GM19463 (cell line): ENCODE measurements around the gene ATM.

Experiments used
- ATAC-seq: cut with Tn5 transposase; IDR thresholded peaks from one replicate; pipeline ENCODE4 v1.9.1; 2021; ENCODE audit warnings: mild to moderate bottlenecking, moderate library complexity; ENCODE audit not compliant: unreplicated experiment

ATM gene, protein sequence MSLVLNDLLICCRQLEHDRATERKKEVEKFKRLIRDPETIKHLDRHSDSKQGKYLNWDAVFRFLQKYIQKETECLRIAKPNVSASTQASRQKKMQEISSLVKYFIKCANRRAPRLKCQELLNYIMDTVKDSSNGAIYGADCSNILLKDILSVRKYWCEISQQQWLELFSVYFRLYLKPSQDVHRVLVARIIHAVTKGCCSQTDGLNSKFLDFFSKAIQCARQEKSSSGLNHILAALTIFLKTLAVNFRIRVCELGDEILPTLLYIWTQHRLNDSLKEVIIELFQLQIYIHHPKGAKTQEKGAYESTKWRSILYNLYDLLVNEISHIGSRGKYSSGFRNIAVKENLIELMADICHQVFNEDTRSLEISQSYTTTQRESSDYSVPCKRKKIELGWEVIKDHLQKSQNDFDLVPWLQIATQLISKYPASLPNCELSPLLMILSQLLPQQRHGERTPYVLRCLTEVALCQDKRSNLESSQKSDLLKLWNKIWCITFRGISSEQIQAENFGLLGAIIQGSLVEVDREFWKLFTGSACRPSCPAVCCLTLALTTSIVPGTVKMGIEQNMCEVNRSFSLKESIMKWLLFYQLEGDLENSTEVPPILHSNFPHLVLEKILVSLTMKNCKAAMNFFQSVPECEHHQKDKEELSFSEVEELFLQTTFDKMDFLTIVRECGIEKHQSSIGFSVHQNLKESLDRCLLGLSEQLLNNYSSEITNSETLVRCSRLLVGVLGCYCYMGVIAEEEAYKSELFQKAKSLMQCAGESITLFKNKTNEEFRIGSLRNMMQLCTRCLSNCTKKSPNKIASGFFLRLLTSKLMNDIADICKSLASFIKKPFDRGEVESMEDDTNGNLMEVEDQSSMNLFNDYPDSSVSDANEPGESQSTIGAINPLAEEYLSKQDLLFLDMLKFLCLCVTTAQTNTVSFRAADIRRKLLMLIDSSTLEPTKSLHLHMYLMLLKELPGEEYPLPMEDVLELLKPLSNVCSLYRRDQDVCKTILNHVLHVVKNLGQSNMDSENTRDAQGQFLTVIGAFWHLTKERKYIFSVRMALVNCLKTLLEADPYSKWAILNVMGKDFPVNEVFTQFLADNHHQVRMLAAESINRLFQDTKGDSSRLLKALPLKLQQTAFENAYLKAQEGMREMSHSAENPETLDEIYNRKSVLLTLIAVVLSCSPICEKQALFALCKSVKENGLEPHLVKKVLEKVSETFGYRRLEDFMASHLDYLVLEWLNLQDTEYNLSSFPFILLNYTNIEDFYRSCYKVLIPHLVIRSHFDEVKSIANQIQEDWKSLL (N-terminal part only)

DNA sequence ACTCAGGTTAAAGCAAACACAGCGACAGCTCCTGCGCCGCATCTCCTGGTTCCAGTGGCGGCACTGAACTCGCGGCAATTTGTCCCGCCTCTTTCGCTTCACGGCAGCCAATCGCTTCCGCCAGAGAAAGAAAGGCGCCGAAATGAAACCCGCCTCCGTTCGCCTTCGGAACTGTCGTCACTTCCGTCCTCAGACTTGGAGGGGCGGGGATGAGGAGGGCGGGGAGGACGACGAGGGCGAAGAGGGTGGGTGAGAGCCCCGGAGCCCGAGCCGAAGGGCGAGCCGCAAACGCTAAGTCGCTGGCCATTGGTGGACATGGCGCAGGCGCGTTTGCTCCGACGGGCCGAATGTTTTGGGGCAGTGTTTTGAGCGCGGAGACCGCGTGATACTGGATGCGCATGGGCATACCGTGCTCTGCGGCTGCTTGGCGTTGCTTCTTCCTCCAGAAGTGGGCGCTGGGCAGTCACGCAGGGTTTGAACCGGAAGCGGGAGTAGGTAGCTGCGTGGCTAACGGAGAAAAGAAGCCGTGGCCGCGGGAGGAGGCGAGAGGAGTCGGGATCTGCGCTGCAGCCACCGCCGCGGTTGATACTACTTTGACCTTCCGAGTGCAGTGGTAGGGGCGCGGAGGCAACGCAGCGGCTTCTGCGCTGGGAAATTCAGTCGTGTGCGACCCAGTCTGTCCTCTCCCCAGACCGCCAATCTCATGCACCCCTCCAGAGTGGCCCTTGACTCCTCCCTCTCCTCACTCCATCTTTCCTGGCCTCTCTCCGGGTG lies at the start of gene ATM, which contains the start of gene NPAT:
ATM (plus strand) TSS at position 494 of the 774 bp plus-strand sequence. CDS start 4,558 bp downstream, outside the sequence.
NPAT (minus strand) TSS at position 65 of the 774 bp plus-strand sequence. CDS start 102 bp downstream, outside the sequence.
- ATAC-seq, result peak; percentile 76

GRCh38 chr11:108177570-108177969 lies 45.3 kb upstream of the ATM start:
- ATAC-seq, result no peak

GRCh38 chr11:108193725-108194124 lies 29.1 kb upstream of the ATM start:
- ATAC-seq, result no peak

DNA sequence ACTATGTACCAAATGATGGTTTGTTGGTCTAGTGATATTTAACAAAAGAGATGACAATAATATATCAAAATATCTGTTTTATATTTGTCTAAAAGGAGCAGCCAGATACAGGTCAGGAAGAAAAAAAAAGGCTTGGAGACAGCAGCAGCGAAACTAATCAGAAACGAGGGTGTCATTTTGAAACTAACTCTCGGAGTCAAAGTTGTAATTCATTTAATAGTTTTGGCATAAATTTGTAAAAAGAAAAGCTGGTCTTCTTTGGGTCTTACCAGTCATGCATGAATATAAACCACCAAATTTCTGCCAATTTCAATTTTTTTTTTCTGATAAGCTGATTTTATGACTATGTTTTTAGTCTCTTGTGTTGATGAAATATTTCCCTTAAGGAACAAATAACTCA lies 26.0 kb upstream of the ATM start:
- peak; percentile 24 for ATAC-seq

DNA sequence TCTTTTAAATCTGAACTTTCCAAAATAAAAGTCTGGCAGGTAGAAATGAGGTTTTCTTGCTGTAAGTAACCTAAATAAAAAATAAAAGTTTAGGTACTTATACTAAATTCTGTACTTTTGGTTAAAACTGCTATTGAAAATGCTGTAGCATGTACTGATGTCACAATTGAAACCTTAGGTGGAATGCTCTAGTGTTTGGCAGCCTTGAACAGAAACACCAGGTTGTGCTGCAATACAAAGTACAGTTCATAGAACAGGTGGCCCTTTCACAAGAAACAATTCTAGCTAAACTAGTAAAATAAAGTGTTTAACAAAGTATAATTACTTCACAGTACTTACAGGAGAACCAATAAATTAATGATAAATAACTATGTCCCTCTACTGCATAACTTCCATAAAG lies 25.5 kb upstream of the ATM start:
- peak; percentile 26 for ATAC-seq

GRCh38 chr11:108198833-108199232 lies 24.0 kb upstream of the ATM start:
- no peak for ATAC-seq

DNA sequence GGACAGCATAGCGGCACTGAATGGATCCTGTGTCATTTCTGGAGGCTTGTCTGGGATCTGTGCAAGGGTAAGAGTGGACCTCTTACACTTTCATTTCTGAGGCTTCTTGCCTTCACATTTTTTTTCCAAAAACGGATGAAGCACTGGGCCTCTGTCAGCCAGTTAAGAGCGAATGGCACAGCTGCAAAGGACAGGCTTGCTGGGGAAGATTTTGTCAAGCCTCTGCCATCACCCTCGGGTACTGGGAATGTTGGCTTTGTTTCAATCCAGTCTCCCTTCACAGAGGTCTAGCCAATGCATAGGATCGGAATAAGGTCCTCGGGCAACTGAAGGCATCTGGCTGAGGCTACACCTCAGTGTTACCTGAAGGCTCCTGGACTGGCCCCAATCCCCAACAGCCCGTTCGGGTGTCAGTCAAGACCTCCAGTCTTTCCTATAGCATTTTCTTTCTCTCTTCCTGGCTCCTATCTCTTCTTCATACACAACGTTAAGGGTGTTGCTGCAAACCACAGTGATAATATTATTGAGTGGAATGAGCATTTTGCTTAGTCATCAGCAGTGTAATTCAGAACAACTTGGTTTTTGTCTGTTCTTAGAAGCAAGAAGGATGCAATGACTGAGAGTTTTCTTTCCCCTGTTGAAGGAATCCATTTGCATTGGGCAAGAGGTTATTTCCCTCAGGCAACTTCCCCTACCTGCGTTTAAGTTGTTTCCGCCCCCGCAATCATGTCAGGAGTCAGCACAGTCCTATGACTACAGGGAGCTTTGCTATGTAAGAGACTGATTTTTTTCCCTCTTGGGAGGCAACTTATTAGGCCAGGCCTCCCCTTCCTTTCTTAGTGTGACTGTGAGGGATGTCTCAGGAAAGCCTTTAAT lies 23.2 kb upstream of the ATM start:
- peak; percentile 84 for ATAC-seq

DNA sequence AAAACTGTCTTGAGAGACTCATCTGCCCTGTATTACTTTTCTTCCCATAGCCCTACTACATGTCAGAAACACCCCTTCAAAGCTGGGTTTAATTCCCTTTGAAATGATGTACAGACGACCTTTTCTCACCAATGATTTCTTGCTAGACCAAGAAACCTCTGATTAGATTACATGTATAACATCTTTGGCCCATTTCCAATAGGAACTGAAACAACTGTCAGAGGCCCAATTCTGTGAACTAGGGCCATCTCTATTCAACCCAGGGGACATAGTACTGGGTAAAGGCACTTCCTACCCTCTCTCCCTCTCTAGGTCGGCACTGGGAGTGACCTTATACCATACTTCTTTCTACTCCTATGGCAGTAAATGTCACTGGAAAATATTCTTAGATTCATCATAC lies 19.8 kb upstream of the ATM start:
- no peak for ATAC-seq

GRCh38 chr11:108204376-108204775 lies 18.5 kb upstream of the ATM start:
- no peak for ATAC-seq

DNA sequence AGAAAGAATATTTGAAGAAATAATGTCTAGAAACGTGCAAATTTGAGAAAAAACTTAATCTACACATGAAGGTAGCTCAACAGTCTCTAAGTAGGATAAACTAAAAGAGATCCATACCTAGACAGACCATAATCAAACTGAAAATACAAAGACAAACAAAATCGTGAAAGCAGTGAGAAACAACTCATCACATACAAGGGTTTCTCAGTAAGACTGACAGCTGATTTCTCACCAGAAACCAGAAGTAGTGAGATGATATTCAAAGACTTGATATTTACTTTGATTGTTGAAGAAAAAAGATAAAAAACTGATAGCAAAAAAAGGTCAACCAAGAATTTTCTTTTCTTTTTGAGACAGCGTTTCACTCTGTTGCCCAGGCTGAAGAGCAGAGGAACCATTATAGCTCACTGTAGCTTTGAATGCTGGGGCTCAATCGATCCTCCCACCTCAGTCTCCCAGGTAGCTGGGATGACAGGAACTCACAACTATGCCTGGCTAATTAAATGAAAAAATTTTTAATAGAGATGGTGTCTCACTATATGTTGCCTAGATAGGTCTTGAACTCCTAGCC lies 17.9 kb upstream of the ATM start:
- ATAC-seq, result no peak

DNA sequence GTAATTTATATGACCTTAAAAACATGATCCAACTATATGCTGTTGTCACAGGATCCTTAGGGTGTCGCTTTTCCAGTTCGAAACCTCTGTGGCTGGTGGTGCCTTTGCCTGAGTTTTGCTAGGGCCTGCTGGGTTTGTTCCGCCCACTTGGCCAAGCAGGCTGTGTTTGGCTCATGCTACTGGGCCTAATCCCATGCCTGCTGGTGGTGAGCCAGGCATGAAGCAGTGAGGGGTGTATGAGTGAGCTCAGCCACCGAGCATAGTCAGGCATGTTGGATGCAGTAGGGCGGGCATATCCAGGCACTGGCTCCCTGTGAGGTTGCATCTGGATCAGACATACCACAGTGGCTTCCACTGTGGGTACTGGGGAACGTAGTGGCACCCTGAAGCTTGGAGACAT lies 16.7 kb upstream of the ATM start:
- ATAC-seq, result no peak

- no peak for ATAC-seq
These were observed 15.7 kb upstream of the ATM start for GRCh38 chr11:108206969-108207682.

DNA sequence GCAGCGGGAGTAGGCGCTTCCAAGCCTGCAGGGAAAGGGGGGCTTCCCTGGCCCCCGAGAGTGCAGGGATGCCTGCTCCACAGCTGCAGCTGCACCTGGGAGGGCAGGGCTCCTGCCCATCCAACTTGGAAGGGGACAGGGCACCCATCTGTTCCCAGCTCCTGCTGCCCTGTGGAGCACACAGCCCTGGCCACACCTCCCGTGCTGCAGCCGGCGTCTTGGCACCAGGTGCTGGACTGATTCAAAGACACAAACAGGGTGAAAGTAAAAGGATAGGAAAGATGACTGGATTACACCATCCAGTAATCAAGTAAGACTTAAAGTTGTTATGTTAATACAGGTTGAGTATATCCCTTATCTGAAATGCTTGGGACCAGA lies 15.2 kb upstream of the ATM start:
- ATAC-seq, result no peak

GRCh38 chr11:108210441-108210840 lies 12.4 kb upstream of the ATM start:
- no peak for ATAC-seq

- ATAC-seq, result no peak
These were observed 9.1 kb upstream of the ATM start for GRCh38 chr11:108213784-108214183.

- no peak for ATAC-seq
These were observed 5.9 kb upstream of the ATM start for GRCh38 chr11:108216988-108217387.

GRCh38 chr11:108218455-108218854 lies 4.4 kb upstream of the ATM start:
- ATAC-seq, result no peak
